ENCODE data around the gene DNAJC22.
"Not testable (repeated sequence)": the region's sequence is repeated elsewhere in the genome, so short reads cannot be mapped to it uniquely, and the experiment has no call there.

Gene DNAJC22

DNA sequence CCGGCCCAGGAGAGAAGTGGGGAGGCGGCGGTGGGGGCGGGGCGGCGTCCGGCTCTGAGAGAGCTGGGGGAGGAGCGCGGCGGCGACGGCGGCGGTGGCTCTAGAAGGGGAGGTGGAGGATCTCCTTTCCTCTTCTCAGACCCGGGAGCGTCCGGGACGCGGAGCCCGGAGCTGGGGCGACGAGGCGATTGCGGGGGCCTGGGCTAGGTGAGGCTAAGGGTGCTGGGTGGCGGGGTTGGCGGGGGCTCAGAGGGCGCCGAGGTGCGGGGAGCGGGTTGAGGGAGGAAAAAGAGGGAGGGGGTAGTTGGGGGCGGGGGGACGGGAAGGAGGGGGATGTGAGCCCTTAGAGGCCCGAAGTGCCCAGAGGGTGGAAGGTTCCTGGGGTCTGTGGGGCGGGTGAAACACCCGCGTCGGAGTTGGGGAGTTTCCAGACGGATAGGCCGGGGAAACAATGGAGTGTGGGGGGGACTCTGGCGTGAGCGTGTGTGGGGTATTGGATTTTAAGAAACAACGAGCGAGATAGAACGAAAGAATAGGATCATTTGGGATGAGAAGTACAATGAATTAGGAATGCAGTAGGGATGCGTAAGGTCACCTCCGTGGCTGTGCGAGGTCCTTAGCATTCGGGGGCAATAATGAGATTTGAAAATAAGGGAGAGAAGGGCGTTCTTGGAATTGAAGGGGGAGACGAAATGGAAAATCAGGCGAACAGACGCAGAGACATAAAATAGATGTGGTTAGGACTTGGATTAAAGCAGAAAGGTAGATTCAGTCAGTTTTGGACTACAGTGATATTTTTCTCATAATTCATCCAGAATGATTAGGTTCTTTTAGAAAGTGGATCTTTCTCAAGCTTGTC lies 20.9 kb downstream of the DNAJC22 start, which contains the start of gene SPATS2:
SPATS2 (plus strand) TSS at position 82 of the 859 bp plus-strand sequence. CDS start 93,551 bp downstream, outside the sequence.
- TF ChIP-seq, protein P1, sequence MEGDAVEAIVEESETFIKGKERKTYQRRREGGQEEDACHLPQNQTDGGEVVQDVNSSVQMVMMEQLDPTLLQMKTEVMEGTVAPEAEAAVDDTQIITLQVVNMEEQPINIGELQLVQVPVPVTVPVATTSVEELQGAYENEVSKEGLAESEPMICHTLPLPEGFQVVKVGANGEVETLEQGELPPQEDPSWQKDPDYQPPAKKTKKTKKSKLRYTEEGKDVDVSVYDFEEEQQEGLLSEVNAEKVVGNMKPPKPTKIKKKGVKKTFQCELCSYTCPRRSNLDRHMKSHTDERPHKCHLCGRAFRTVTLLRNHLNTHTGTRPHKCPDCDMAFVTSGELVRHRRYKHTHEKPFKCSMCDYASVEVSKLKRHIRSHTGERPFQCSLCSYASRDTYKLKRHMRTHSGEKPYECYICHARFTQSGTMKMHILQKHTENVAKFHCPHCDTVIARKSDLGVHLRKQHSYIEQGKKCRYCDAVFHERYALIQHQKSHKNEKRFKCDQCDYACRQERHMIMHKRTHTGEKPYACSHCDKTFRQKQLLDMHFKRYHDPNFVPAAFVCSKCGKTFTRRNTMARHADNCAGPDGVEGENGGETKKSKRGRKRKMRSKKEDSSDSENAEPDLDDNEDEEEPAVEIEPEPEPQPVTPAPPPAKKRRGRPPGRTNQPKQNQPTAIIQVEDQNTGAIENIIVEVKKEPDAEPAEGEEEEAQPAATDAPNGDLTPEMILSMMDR (IDR thresholded peaks at IDR 0.05; ENCODE audit: control extremely low read depth, extremely low read depth, low read depth, missing control alignments), result no peak
- CTCF ChIA-PET, result interaction anchor here (0.7 to 11.9 kb wide), 19 partner anchors 9 to 199 kb away, joined by 3 to 410 read pairs (median 6); partner anchors contain the start of gene DNAJC22
- POLR2A ChIA-PET, result interaction anchor here (0.6 to 1.7 kb wide), 8 partner anchors 9 to 281 kb away, joined by 3 to 9 read pairs (median 5); no protein-coding TSS in a partner anchor
- DNase-seq (ENCODE audit: extremely low spot score), result no peak

GRCh38 chr12:49368240-49368600 lies 21.5 kb downstream of the DNAJC22 start:
- POLR2A ChIA-PET, result interaction anchor here (0.7 to 1.7 kb wide), 2 partner anchors 32 to 100 kb away, joined by 5 to 9 read pairs; no protein-coding TSS in a partner anchor
- DNase-seq (ENCODE audit: extremely low spot score), result no peak
- TF ChIP-seq, protein P1 (IDR thresholded peaks at IDR 0.05; ENCODE audit: control extremely low read depth, extremely low read depth, low read depth, missing control alignments), result no peak
- CTCF ChIA-PET, result interaction anchor here (1.6 to 6.1 kb wide), 4 partner anchors 10 to 186 kb away, joined by 3 to 62 read pairs (median 4); no protein-coding TSS in a partner anchor

DNA sequence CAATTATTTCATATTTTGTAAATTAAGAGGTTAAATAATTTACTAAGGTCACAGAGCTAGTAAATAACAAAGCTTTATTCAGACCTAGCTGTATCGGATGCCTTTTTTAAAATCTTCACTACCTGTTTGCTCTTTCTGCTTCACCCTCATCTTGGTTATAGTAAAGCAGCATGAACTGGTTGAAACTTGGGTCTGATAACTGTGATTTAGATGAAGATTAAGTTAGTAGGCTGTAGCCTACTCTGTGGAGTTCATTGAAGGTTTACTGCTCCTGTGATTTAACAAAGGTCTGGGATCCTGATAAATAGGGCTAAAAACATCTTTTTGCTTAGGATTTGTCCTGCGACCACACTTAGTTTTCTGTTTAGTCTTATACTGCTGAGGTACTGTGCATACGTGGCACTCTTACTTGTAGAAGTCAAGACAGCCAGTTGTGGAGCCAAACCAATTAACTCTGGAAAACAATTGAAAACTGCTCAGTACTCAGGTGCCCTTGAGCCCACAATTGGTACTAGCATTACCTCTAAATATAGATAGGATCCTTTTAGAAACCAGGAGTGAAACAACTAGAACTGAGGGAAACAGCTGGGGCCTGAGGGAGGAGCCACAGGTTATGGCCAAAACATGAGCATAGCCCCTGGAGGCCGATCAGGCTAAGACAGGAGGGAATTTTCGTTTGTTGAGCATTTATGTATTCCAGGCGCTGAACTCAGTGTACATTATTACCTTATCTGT lies 22.9 kb downstream of the DNAJC22 start:
- ChIA-PET POLR2A (no interaction called here), CTCF (interaction anchor here (1.0 to 6.1 kb wide), 15 partner anchors 8 to 254 kb away, joined by 3 to 62 read pairs (median 4); partner anchors contain the start of genes PRPF40B and TROAP)
- TF ChIP-seq, protein P1 (IDR thresholded peaks at IDR 0.05; ENCODE audit: control extremely low read depth, extremely low read depth, low read depth, missing control alignments), result no peak
- peak; percentile 62 for DNase-seq (ENCODE audit: extremely low spot score)

- CTCF ChIA-PET, result interaction anchor here (1.0 to 6.1 kb wide), 12 partner anchors 9 to 253 kb away, joined by 3 to 62 read pairs (median 4); partner anchors contain the start of genes PRPF40B and TROAP
Measured at GRCh38 chr12:49370539-49370938, 23.9 kb downstream of the DNAJC22 start.

DNA sequence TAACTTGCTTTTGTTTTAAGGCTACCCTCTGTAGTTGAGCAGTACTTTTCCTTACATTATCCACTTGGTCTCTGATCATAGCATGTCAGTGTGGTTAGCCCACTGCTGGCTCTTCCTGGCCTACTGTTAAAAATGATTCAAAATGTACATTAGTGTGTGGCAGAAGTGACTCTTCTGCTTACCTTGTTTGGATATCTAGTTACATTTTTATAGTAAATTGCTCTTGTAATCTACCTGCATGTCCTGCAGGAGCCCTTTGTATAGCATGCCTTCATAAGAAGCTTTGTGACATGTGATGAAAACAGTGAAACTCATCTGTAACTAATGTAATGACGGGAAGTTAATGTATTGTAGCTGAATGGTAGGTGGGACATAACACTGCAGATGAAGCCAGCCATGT lies 28.7 kb downstream of the DNAJC22 start:
- TF ChIP-seq, protein P1 (IDR thresholded peaks at IDR 0.05; ENCODE audit: control extremely low read depth, extremely low read depth, low read depth, missing control alignments), result no peak
- POLR2A ChIA-PET, result interaction anchor here (0.5 kb wide), 1 partner anchor 54 kb away, joined by 3 read pairs; no protein-coding TSS in a partner anchor
- CTCF ChIA-PET, result interaction anchor here (0.6 to 4.3 kb wide), 2 partner anchors 17 to 206 kb away, joined by 3 to 29 read pairs; no protein-coding TSS in a partner anchor
- no peak for DNase-seq (ENCODE audit: extremely low spot score)

More at GRCh38 chr12:49370539-49370938, 23.9 kb downstream of the DNAJC22 start:
- POLR2A ChIA-PET, result no interaction called here
- no peak for DNase-seq (ENCODE audit: extremely low spot score)
- TF ChIP-seq, protein P1 (IDR thresholded peaks at IDR 0.05; ENCODE audit: control extremely low read depth, extremely low read depth, low read depth, missing control alignments), result no peak

- POLR2A ChIA-PET, result interaction anchor here (0.5 kb wide), 1 partner anchor 10 kb away, joined by 3 read pairs; the partner anchor contains the start of gene SPATS2
- TF ChIP-seq, protein P1 (IDR thresholded peaks at IDR 0.05; ENCODE audit: control extremely low read depth, extremely low read depth, low read depth, missing control alignments), result no peak
- CTCF ChIA-PET, result interaction anchor here (0.6 to 1.5 kb wide), 5 partner anchors 10 to 998 kb away, joined by 3 to 8 read pairs (median 4); partner anchors contain the start of gene SPATS2
Measured at GRCh38 chr12:49377386-49377785, 30.7 kb downstream of the DNAJC22 start.

DNA sequence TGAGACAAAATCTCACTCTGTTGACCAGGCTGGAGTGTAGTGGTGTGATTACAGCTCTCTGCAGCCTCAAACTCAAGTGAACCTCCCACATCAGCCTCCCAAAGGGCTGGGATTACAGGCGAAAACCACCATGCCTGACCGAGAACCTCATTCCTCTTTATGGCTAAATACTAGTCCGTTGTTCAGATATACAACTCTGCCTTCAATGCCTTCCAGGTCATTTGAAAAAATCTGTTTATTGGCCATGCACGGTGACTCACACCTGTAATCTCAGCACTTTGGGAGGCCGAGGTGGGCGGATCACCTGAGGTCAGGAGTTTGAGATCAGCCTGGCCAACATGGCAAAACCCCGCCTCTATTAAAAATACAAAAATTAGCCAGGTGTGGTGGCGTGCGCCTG lies 33.5 kb downstream of the DNAJC22 start:
- CTCF ChIA-PET, result not testable (repeated sequence)

More at GRCh38 chr12:49377386-49377785, 30.7 kb downstream of the DNAJC22 start:
- DNase-seq (ENCODE audit: extremely low spot score), result no peak

More for the DNA sequence above, 33.5 kb downstream of the DNAJC22 start:
- POLR2A ChIA-PET; DNase-seq (ENCODE audit: extremely low spot score): not testable (repeated sequence)

Measured in GM10248 (cell line).